GDM1 (cell line): ENCODE measurements around the gene SPATA32.
A peak's percentile ranks its signal among the peaks of the same experiment; 100 is the strongest.

ENCODE experiments used
- DNase-seq: peaks from one replicate; lab custom pipeline; 2025; lab: John Stamatoyannopoulos, UW

SPATA32 gene

DNA sequence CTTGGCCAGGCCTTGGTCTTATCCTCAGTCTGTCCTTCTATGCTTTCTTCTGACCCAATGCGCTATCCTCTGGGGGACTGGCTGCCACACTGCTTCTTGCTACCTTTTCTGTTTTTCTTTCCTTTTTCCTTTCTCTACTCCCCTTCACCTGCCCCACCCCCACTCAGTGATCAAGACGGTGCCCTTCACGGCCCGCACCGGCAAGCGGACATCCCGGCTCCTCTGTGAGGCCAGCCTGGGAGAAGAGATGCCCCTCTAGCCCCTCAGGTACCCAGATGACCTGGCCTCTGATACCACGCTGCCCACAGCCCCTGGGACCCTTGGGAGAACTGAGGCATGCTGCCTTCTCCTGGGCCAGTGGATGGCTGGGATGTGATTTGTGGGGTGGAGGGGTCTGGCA is 15.6 kb downstream of the SPATA32 start:
- DNase-seq, result no peak

DNA sequence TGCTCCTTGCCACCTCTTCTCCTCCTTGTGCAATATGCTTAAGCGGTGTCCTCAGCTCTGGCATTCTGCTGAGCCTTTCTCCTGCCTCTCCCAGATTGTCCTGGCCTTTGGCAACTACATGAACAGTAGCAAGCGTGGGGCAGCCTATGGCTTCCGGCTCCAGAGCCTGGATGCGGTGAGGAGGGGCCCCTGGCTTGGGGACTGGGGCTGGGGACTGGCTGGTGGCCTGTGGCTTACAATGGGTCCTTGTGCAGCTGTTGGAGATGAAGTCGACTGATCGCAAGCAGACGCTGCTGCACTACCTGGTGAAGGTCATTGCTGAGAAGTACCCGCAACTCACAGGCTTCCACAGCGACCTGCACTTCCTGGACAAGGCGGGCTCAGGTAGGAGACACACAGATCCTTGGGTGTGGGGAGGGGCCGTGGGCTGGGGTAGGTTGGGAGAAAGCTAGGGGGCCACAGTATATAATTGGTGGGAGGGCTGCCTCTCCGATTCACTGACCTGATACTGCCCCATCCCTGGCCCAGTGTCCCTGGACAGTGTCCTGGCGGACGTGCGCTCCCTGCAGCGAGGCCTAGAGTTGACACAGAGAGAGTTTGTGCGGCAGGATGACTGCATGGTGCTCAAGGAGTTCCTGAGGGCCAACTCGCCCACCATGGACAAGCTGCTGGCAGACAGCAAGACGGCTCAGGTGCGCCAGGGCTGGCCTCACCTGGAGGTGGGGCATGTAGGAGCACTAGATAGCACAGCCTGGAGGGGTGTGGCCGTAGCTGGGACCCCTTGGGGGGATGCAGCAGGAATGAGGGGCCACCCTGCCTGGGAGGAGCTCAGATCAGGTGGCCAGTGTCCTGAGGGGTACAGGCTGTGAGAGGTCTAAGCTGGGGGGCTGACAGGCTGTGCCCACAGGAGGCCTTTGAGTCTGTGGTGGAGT is 16.9 kb downstream of the SPATA32 start:
- no peak for DNase-seq

- DNase-seq, result no peak
These were observed 18.1 kb downstream of the SPATA32 start for GRCh38 chr17:45243750-45244149.

- DNase-seq, result no peak
These were observed 19.9 kb downstream of the SPATA32 start for GRCh38 chr17:45242029-45242414.

DNA sequence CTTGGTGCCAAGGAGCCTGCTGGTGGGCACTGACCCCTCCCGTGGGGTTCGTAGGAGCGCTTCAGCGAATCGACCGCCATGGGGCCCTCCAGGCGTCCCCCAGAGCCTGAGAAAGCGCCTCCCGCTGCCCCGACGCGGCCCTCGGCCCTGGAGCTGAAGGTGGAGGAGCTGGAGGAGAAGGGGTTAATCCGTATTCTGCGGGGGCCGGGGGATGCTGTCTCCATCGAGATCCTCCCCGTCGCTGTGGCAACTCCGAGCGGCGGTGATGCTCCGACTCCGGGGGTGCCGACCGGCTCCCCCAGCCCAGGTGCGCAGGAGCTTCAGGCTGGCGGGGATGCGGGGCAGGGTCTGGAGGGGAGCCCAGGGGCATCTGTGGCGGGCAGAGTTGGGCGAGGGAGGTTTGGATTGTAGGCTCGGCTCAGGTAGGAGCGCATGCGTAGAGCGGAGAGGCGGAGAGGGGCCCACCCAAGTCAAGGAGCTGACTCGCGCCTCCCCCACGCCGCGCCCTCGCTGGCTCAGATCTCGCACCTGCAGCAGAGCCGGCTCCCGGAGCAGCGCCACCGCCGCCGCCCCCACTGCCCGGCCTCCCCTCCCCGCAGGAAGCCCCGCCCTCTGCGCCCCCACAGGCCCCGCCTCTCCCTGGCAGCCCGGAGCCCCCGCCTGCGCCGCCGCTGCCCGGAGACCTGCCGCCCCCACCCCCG is 20.4 kb downstream of the SPATA32 start:
- DNase-seq, result no peak

GRCh38 chr17:45240905-45241327 is 21.0 kb downstream of the SPATA32 start:
- DNase-seq, result no peak

DNA sequence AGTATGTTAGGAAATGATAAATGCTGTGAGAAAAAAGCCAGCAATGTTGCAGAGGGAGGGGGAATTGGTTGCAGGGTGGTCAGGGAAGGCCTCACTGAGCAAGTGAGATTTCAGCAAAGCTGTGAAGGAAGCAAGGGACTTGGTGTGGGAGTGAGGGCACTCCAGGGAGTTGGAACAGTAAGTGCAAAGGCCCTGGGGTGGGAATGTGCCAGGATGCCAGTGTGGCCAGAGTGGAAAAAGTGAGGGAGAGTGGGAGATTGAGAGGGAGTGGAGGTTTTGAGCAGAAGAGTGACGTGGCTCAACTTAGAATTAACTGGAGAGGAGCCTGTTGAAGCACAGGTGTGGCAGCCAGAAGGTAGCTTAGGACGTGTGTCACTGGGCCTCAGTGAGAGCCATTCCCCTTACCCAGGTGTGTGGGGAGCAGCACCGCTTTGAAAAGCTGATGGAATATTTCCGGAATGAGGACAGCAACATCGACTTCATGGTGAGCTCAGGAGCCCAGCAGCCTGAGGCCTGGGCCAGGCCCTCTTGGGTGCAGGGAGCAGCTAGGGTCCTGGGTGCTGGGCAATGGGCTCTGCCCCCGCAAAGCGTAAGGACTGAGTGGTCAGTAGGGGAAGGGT is 23.6 kb downstream of the SPATA32 start:
- DNase-seq, result no peak

DNA sequence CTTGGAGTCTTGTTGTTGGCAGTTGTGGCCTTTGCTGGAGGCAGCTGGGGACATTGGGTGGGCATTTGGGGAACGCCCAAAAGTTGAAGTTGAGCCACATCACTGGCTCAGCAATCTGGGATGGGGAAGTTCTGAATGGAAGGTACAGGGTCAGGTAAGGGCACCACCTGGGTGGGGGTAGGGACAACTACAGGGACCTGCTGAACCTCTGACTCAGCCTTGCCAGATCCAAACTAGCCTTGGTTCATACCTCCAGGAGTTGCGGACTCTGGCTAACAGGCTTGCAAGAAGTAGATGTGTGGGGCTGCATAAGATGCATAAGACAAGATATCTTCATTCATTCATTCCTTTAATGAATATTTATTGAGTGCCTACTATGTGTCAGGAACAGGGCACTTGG is 24.2 kb downstream of the SPATA32 start:
- no peak for DNase-seq

DNA sequence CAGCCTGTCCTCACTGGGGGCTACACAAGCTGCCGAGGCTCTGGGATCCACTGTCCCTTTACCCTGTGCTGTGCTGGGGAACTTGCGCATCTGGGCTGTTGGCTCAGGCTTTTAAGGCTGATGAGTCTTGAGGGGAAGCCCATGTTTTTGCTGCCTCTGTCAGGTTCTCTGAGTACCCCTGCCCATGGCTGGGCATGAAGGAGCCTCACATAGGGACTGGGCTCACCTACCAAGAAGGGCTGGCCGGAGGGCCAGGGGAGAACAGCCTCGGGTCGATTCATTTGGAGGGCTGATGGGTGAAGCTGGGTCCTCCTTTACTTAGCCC is 25.6 kb downstream of the SPATA32 start:
- DNase-seq, result no peak

- DNase-seq, result peak; percentile 70
These were observed 26.2 kb downstream of the SPATA32 start for GRCh38 chr17:45235416-45236281.

DNA sequence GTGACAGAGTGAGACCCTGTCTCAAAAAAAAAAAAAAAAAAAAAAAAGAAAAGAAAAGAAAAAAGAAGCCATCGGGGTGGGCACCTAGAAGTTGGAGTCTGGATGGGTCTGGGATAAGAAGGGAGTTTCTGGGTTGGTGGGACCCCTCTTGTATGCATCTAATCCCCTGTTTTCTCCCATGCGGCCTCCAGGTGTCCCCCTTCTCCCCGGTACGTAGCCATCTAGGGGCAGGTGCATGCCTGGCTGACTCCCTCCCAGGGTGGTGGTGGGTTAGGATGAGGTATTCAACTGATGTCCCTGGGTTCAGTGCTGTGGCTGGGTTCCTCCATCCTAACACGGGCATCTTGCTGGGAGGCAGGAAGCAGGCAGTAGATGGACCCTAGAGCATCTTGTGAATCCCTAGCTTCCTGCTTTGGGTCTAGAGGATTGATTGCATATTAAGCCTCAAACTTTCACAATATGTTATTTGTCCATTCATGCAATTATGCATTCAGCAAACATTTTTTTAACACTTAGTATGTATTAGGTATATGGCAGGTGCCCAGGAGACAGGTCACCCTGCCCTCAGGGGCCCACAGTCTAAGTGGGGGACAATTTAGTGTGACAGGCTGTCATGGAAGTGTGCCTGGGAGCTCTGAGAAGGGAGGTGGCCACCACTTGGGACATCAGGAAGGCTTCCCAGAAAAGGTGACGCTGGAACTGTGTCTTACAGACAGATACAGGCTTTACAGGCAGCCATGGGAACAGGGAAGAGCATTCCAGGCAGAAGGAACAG is 27.1 kb downstream of the SPATA32 start:
- peak; percentile 8 for DNase-seq

DNA sequence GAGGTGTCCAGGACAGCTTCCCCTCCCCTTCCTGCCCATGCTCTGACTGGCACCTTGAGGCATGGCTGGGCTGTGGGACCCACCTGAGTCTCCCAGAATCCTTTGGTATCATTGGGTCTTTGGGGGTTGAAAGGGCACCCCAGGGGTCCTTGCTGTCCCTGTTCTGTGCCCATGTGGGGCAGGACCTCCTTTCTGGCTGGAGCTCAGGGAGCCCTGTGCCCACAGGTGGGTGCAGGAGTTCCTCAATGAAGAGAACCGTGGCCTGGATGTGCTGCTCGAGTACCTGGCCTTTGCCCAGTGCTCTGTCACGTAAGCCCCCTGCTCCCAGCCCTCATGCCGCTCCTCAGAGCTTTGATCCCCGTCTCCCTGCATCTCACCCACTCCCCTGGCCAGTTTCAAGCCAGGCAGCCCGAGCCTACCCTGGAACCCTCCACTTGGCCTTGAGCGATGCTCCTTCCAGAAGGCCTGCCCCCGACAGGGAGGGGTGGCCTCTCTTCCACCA is 28.4 kb downstream of the SPATA32 start:
- DNase-seq, result no peak

DNA sequence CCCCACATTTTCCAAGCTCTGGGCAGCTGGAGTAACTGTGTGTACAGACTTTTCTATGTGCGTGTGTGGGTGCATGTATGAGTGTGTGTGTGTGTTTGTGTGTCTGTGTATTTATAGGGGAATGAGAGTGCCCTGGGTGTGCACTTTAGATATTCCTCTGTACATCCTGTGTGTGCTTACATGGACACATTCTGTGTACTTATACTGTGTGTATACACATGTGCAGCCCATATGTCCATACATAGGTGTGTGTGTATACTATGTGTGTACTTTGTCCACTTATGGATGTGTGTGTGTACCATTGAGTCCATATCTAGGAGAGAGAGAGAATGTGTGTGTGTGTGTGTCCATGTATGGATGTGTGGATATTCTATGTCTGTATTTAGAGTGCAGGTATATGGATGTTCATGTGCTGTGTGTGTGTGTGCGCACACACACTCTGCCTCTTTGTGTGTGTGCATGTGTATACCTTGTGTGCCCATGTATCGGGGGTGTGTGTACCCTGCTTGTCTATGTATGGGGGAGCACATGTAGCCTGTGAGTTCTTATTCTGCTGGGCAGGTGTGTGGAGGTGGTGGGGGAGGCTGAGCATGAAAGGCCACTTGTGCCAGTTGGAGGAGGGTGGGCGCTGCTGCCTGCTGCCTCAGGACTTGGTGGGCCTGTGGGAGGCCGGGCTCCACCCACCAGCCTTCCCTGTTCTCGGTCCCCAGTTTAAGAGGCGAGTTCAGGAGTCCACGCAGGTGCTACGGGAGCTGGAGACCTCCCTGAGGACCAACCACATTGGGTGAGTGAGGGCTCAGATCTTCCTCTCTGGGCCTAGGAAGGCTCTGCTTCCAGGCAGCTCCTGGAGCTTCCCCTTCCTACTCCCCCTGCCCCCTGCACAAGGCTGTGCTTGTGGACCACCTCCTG is 29.1 kb downstream of the SPATA32 start:
- no peak for DNase-seq

- no peak for DNase-seq
These were observed 30.3 kb downstream of the SPATA32 start for GRCh38 chr17:45231481-45232116.

GRCh38 chr17:45230787-45231480 is 31.0 kb downstream of the SPATA32 start:
- DNase-seq, result no peak

- no peak for DNase-seq
These were observed 31.5 kb downstream of the SPATA32 start for GRCh38 chr17:45230410-45230786.

DNA sequence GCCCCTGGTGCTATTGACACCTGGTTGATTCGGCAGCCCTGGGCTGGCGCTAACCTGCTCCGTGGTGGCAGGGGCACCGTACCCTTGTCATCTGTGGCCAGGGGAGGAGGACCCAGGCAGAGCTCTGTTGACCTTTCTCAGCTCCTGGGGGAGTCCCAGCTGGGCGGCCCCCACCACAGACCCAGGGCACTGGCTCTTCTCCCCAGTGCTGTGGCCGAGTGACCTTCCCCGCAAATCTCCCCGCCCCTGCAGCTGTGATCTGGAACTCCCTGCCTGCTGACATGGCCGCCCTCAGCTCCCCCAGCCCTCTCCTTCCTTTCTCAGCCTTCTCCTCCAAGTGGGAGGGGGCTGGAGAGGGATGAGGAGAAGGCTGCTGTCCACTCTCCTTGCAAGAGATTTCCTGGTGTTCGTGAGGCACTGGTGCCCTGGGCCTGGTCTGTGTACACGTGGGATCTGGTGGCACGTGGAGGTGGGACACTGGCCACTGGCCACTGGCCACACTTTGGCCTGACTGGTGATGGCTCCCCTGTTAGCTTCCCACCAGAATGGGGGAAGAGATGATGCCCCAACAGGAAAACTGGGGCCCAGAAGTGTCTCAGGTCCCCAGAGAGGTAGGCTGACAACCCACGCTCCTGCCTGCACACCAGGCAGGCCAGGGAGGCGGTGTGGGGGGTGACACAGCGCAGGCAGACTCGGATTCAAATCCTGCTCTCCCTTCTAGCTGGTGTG is 32.0 kb downstream of the SPATA32 start:
- DNase-seq, result no peak
